Esophagus muscularis mucosa (tissue), 4 donors: ENCODE results near the gene C5AR2. TPM values are rescaled to one million over a fixed set of nuclear protein-coding genes. Genes with fewer than 3 reads are reported as not detected.
"Not testable (repeated sequence)": the region's sequence is repeated elsewhere in the genome, so short reads cannot be mapped to it uniquely, and the experiment has no call there.

Experiments used
- DNase-seq: peaks from one replicate; pipeline ENCODE4 v3.0.0-alpha.2; 2017; ENCODE audit errors: extremely low spot score
- H3K27ac ChIP-seq, 4 donors: fragments of 200-600 bp; sonication (generic); replicated peaks in 1 of 4; 1 replicate in 3 of 4; 2 replicates in 1 of 4; pipeline ENCODE4 v1.5.1; 2016 to 2019; ENCODE audit warnings: mild to moderate bottlenecking in 1 of 4
- H3K27me3 ChIP-seq, 4 donors: fragments of 200-600 bp; sonication (generic); one replicate each; pipeline versions ENCODE4 v1.5.1 to v1.6.0; 2016 to 2019
- H3K36me3 ChIP-seq, 4 donors: fragments of 200-600 bp; sonication (generic); one replicate each; pipeline ENCODE4 v1.5.1; 2016 to 2019
- H3K4me1 ChIP-seq, 4 donors: fragments of 200-600 bp; sonication (generic); one replicate each; pipeline ENCODE4 v1.5.1; 2016 to 2019
- H3K4me3 ChIP-seq, 4 donors: fragments of 200-600 bp; sonication (generic); 1 replicate in 2 of 4; 2 replicates in 2 of 4; pipeline ENCODE4 v1.5.1; 2016 to 2019; ENCODE audit warnings: mild to moderate bottlenecking in 4 of 4, moderate library complexity in 1 of 4
- H3K9me3 ChIP-seq, 4 donors: fragments of 200-600 bp; sonication (generic); 1 replicate in 3 of 4; 2 replicates in 1 of 4; pipeline ENCODE4 v1.5.1; 2016 to 2019
- CTCF ChIP-seq, 3 experiments: fragments of 200-600 bp in 2 of 3; fragments of 450-650 bp in 1 of 3; sonication (generic) in 2 of 3; IDR thresholded peaks; one replicate each; pipeline ENCODE4 v1.5.1; 2017 to 2019; ENCODE audit warnings: antibody characterized with exemption in 3 of 3, mild to moderate bottlenecking in 2 of 3, moderate library complexity in 1 of 3
- EP300 ChIP-seq: sonication (generic); formaldehyde crosslinking; IDR thresholded peaks from one replicate; pipeline ENCODE4 v1.6.1; 2017; ENCODE audit warnings: antibody characterized with exemption
- POLR2A ChIP-seq: fragments of 450-650 bp; IDR thresholded peaks from one replicate; pipeline ENCODE4 v1.6.1; 2017; ENCODE audit warnings: antibody characterized with exemption, moderate library complexity, mild to moderate bottlenecking, low read depth
- POLR2AphosphoS5 ChIP-seq, 2 donors: sonication (generic); formaldehyde crosslinking; IDR thresholded peaks; one replicate each; pipeline ENCODE4 v1.6.1; 2017; ENCODE audit warnings: antibody characterized with exemption in 2 of 2
- WGBS: methylation state at CpG from one replicate; pipeline ENCODE4 v1.1.5; 2018; 5-methylcytosine and 5-hydroxymethylcytosine counted together
- intact Hi-C: fragments of 100-400 bp; cut with DNase I; formaldehyde crosslinking; loops from one replicate; pipeline ENCODE4 v1.15.1; 2023
- total RNA-seq, 4 donors: library from RNA; depleted of rRNA; stranded (reverse); fragments of >200 nt; gene quantifications; one replicate each; pipeline versions ENCODE4 v1.1.0 to v1.2.1, GENCODE V29; 2016

Gene C5AR2
- total RNA-seq, 4 donors from 2014 or later: 0.42 to 4.6 (median 0.72) TPM

GRCh38 chr19:47343194-47343802 lies 11.3 kb downstream of the C5AR2 start:
- no peak overlapping the region for H3K27ac ChIP-seq
- H3K4me1 ChIP-seq: peaks cover 0 to under 1% (median 0%) of the 10 kb centered on the region in 4 donors
- intact Hi-C loops: no loop called here
- no peaks in the 10 kb centered on the region for H3K27me3 ChIP-seq
- no peaks in the 10 kb centered on the region for H3K36me3 ChIP-seq
- H3K9me3 ChIP-seq: no peaks in the 10 kb centered on the region
- 86% methylated on average over 11 of the region's 11 CpGs for WGBS
- DNase-seq: no peak
- no peak overlapping the region for H3K4me3 ChIP-seq
- TF ChIP-seq POLR2A (no peak), POLR2AphosphoS5 (IDR thresholded peaks at IDR 0.05) (no peak), EP300 (no peak), CTCF (IDR thresholded peaks at IDR 0.05) (no peak)

- no peak for DNase-seq
- Histone ChIP-seq H3K4me1 (peaks cover 4 to 7% (median 6%) of the 10 kb centered on the region in 4 donors), H3K27me3 (no peaks in the 10 kb centered on the region), H3K36me3 (no peaks in the 10 kb centered on the region), H3K4me3 (no peak overlapping the region), H3K27ac (no peak overlapping the region), H3K9me3 (no peaks in the 10 kb centered on the region)
- TF ChIP-seq CTCF (IDR thresholded peaks at IDR 0.05) (no peak), POLR2A (no peak), EP300 (no peak)
- intact Hi-C loops: no loop called here
- WGBS: 90% methylated on average over 1 of the region's 1 CpG
These were observed 12.4 kb downstream of the C5AR2 start for GRCh38 chr19:47344425-47344824.

GRCh38 chr19:47346024-47346423 lies 14.0 kb downstream of the C5AR2 start:
- H3K27me3 ChIP-seq, H3K4me3 ChIP-seq, intact Hi-C loops, H3K36me3 ChIP-seq, H3K27ac ChIP-seq, DNase-seq, H3K9me3 ChIP-seq: not testable (repeated sequence)
- H3K4me1 ChIP-seq: peaks cover 15 to 22% (median 20%) of the 10 kb centered on the region in 4 donors
- 95% methylated on average over 6 of the region's 6 CpGs for WGBS

GRCh38 chr19:47348819-47349795 lies 17.1 kb downstream of the C5AR2 start, which contains the start of gene DHX34:
TSS of gene DHX34 (plus strand) at chr19:47349315. CDS start at chr19:47353031, 3,716 bp downstream.
- H3K4me1 ChIP-seq: peaks cover 15 to 51% (median 22%) of the 10 kb centered on the region in 4 donors
- no peaks in the 10 kb centered on the region for H3K9me3 ChIP-seq
- TF ChIP-seq POLR2A: peak; percentile 47
- TF ChIP-seq EP300: no peak
- peak; percentile 89 to 92 for TF ChIP-seq POLR2AphosphoS5 (IDR thresholded peaks at IDR 0.05)
- peak in 2 of 3 experiments; percentile 99 to 100 for TF ChIP-seq CTCF (IDR thresholded peaks at IDR 0.05)
- WGBS: 3% methylated on average over 54 of the region's 63 CpGs
- H3K36me3 ChIP-seq: peaks cover 8 to 19% (median 18%) of the 10 kb centered on the region in 4 donors
- peak; percentile 100 for DNase-seq
- peak within 1 kb of the TSS; percentile 77 to 86 (median 80) for H3K4me3 ChIP-seq
- no peaks in the 10 kb centered on the region for H3K27me3 ChIP-seq
- intact Hi-C loops: no loop called here
- H3K27ac ChIP-seq: peak within 1 kb of the TSS; percentile 69 to 81 (median 74)

GRCh38 chr19:47350630-47351029 lies 18.7 kb downstream of the C5AR2 start:
- Histone ChIP-seq H3K36me3 (peaks cover 17 to 34% (median 33%) of the 10 kb centered on the region in 4 donors), H3K27ac (no peak overlapping the region), H3K4me3 (no peak overlapping the region), H3K4me1 (peaks cover 15 to 51% (median 22%) of the 10 kb centered on the region in 4 donors), H3K27me3 (no peaks in the 10 kb centered on the region), H3K9me3 (no peaks in the 10 kb centered on the region)
- no peak for DNase-seq
- no peak for TF ChIP-seq EP300
- TF ChIP-seq CTCF (IDR thresholded peaks at IDR 0.05): no peak
- no peak for TF ChIP-seq POLR2AphosphoS5 (IDR thresholded peaks at IDR 0.05)
- intact Hi-C loops: no loop called here
- WGBS: 87% methylated on average over 6 of the region's 6 CpGs
